GM23338 (cell line): ENCODE results near the gene MYL4. TPM values are rescaled to one million over a fixed set of nuclear protein-coding genes. Genes with fewer than 3 reads are reported as not detected.

Experiments
- ATAC-seq: fragments of 200-7000 bp; cut with Tn5 transposase; 3 replicates; pipeline ENCODE4 v1.9.1; 2020
- DNase-seq: peaks from one replicate; pipeline ENCODE4 v3.0.0-alpha.2; 2015; ENCODE audit warnings: low spot score
- H2AFZ ChIP-seq: fragments of 200-600 bp; sonication (generic); 2 replicates; pipeline ENCODE4 v1.8.0; 2016; ENCODE audit warnings: antibody characterized with exemption, mild to moderate bottlenecking, moderate library complexity
- H3F3A ChIP-seq: fragments of 200-600 bp; sonication (generic); replicated peaks from 2 replicates; pipeline ENCODE4 v1.8.0; 2017; ENCODE audit warnings: antibody characterized with exemption, mixed run types, low read depth
- H3K27ac ChIP-seq: fragments of 200-600 bp; sonication (generic); 2 replicates; pipeline ENCODE4 v1.6.1; 2016; ENCODE audit warnings: low read depth
- H3K27me3 ChIP-seq: fragments of 200-600 bp; sonication (generic); 2 replicates; pipeline ENCODE4 v1.8.0; 2016; ENCODE audit warnings: mild to moderate bottlenecking, mixed run types, moderate library complexity; ENCODE audit not compliant: insufficient read depth
- H3K36me3 ChIP-seq: fragments of 200-600 bp; sonication (generic); 2 replicates; pipeline ENCODE4 v1.8.0; 2016; ENCODE audit warnings: mild to moderate bottlenecking; ENCODE audit not compliant: insufficient read depth
- H3K4me1 ChIP-seq: fragments of 200-600 bp; sonication (generic); 2 replicates; pipeline ENCODE4 v1.8.0; 2016; ENCODE audit warnings: mild to moderate bottlenecking, moderate library complexity; ENCODE audit not compliant: insufficient read depth
- H3K4me2 ChIP-seq: fragments of 200-600 bp; sonication (generic); 2 replicates; pipeline ENCODE4 v1.7.1; 2017; ENCODE audit warnings: mixed run types
- H3K4me3 ChIP-seq: fragments of 200-600 bp; sonication (generic); 2 replicates; pipeline ENCODE4 v1.6.1; 2016; ENCODE audit warnings: mixed run types
- H3K79me2 ChIP-seq: fragments of 200-600 bp; sonication (generic); replicated peaks from 2 replicates; pipeline ENCODE4 v1.8.0; 2017; ENCODE audit warnings: mild to moderate bottlenecking; ENCODE audit not compliant: insufficient read depth
- H3K9me2 ChIP-seq: fragments of 200-600 bp; sonication (generic); 2 replicates; pipeline ENCODE4 v1.8.0; 2017; ENCODE audit not compliant: insufficient read depth
- H4K20me1 ChIP-seq: fragments of 200-600 bp; sonication (generic); replicated peaks from 2 replicates; pipeline ENCODE4 v1.8.0; 2017; ENCODE audit warnings: mild to moderate bottlenecking; ENCODE audit not compliant: insufficient read depth
- H3K27ac Mint-ChIP-seq: 2 replicates; pipeline ENCODE4 v1.8.0; 2020; ENCODE audit warnings: inconsistent platforms, mild to moderate bottlenecking, moderate library complexity, mixed read lengths
- H3K27me3 Mint-ChIP-seq: 3 replicates; pipeline ENCODE4 v1.8.0; 2022; ENCODE audit warnings: low read depth, mild to moderate bottlenecking, moderate library complexity, mixed read lengths, inconsistent platforms; ENCODE audit not compliant: insufficient read depth, poor library complexity
- H3K36me3 Mint-ChIP-seq: 3 replicates; pipeline ENCODE4 v1.8.0; 2021; ENCODE audit warnings: low read depth, mild to moderate bottlenecking, inconsistent platforms, moderate library complexity, mixed read lengths
- H3K4me1 Mint-ChIP-seq: 3 replicates; pipeline ENCODE4 v1.8.0; 2020; ENCODE audit warnings: mild to moderate bottlenecking, inconsistent platforms, mixed read lengths
- H3K4me3 Mint-ChIP-seq: 3 replicates; pipeline ENCODE4 v1.8.0; 2021; ENCODE audit warnings: moderate library complexity, mild to moderate bottlenecking, inconsistent platforms, mixed read lengths
- H3K9me3 Mint-ChIP-seq: 3 replicates; pipeline ENCODE4 v1.8.0; 2020; ENCODE audit warnings: moderate library complexity, mild to moderate bottlenecking, inconsistent platforms, mixed read lengths
- EZH2 ChIP-seq: fragments of 200-600 bp; sonication (generic); IDR thresholded peaks from one replicate; pipeline ENCODE4 v1.8.0; 2017; ENCODE audit warnings: antibody characterized with exemption, mild to moderate bottlenecking, low read depth; ENCODE audit not compliant: unreplicated experiment
- NANOG ChIP-seq: IDR thresholded peaks from 2 replicates; pipeline ENCODE4 v1.6.1; 2016; ENCODE audit warnings: antibody characterized with exemption, borderline replicate concordance
- POLR2AphosphoS5 ChIP-seq: IDR thresholded peaks from 2 replicates; pipeline ENCODE4 v1.6.1; 2016; ENCODE audit warnings: antibody characterized with exemption, low read depth
- REST ChIP-seq: IDR thresholded peaks from one replicate; pipeline ENCODE4 v1.6.1; 2018; ENCODE audit warnings: antibody characterized with exemption; ENCODE audit not compliant: unreplicated experiment
- STAT1 ChIP-seq: IDR thresholded peaks from one replicate; pipeline ENCODE4 v1.6.1; 2016; ENCODE audit warnings: antibody characterized with exemption; ENCODE audit not compliant: unreplicated experiment
- ZNF114 ChIP-seq: fragments of 250-450 bp; sonication (Bioruptor Pico); IDR thresholded peaks from 2 replicates; pipeline ENCODE4 v1.5.0; 2020; ENCODE audit warnings: mild to moderate bottlenecking, moderate library complexity
- ZNF331 ChIP-seq: fragments of 250-450 bp; sonication (Bioruptor Pico); IDR thresholded peaks from 2 replicates; pipeline ENCODE4 v1.5.0; 2020; ENCODE audit warnings: low read depth, mild to moderate bottlenecking, moderate library complexity
- ZNF462 ChIP-seq: fragments of 250-450 bp; sonication (Bioruptor Pico); IDR thresholded peaks from 2 replicates; pipeline ENCODE4 v1.5.0; 2020; ENCODE audit warnings: mild to moderate bottlenecking, moderate library complexity
- polyA plus RNA-seq: library from polyadenylated mRNA; unstranded; fragments of >200 nt; fragmentation: Nextera tagmentation; extraction: Ambion mirVana; gene quantifications from 2 replicates; pipeline ENCODE4 v1.2.1, GENCODE V29; 2016
- total RNA-seq: library from RNA; depleted of rRNA; stranded (reverse); fragments of >200 nt; shearing (Covaris generic); gene quantifications from 2 replicates; pipeline ENCODE4 v1.2.3, GENCODE V29; 2014
- TF ChIP-seq, protein P1 (sequence below): IDR thresholded peaks from 2 replicates; pipeline ENCODE4 v1.6.1; 2016; ENCODE audit warnings: antibody characterized with exemption

Gene MYL4
- total and polyA plus RNA-seq, 2 experiments from 2014 or later: 0.44 TPM; not detected in 1

GRCh38 chr17:47232465-47232864 lies 23.3 kb downstream of the MYL4 start:
- no peak overlapping the region for H3K4me3 ChIP-seq

More at GRCh38 chr17:47232465-47232864, 23.3 kb downstream of the MYL4 start:
- DNase-seq (no peak), ATAC-seq (no peak)
- TF ChIP-seq, protein P1, sequence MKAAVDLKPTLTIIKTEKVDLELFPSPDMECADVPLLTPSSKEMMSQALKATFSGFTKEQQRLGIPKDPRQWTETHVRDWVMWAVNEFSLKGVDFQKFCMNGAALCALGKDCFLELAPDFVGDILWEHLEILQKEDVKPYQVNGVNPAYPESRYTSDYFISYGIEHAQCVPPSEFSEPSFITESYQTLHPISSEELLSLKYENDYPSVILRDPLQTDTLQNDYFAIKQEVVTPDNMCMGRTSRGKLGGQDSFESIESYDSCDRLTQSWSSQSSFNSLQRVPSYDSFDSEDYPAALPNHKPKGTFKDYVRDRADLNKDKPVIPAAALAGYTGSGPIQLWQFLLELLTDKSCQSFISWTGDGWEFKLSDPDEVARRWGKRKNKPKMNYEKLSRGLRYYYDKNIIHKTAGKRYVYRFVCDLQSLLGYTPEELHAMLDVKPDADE: no peak
- no peak for TF ChIP-seq ZNF114
- no peak for TF ChIP-seq POLR2AphosphoS5
- TF ChIP-seq STAT1: no peak
- no peak for TF ChIP-seq ZNF331 (CRISPR knock-in tag)
- TF ChIP-seq REST: no peak
- TF ChIP-seq EZH2: no peak
- TF ChIP-seq ZNF462 (CRISPR knock-in tag): no peak
- no peak for TF ChIP-seq NANOG
- H3K4me1 ChIP-seq: peaks cover 4% of the 10 kb centered on the region; the same call in 1 of the 2 replicates
- no peak overlapping the region for H2AFZ ChIP-seq
- H4K20me1 ChIP-seq: no peaks in the 10 kb centered on the region
- H3K27ac Mint-ChIP-seq: no peak overlapping the region
- no peaks in the 10 kb centered on the region for H3K79me2 ChIP-seq
- H3F3A ChIP-seq: no peaks in the 10 kb centered on the region
- peaks cover 6% of the 10 kb centered on the region for H3K27me3 ChIP-seq
- H3K27me3 Mint-ChIP-seq: peaks cover 17% of the 10 kb centered on the region
- no peak overlapping the region for H3K4me3 Mint-ChIP-seq
- no peaks in the 10 kb centered on the region for H3K36me3 ChIP-seq
- H3K4me1 Mint-ChIP-seq: peaks cover 10% of the 10 kb centered on the region
- H3K27ac ChIP-seq: no peak overlapping the region
- H3K36me3 Mint-ChIP-seq: no peaks in the 10 kb centered on the region
- no peak overlapping the region for H3K4me2 ChIP-seq
- H3K9me3 Mint-ChIP-seq: peaks cover 3% of the 10 kb centered on the region; the same call in 2 of the 3 replicates
- no peaks in the 10 kb centered on the region for H3K9me2 ChIP-seq
